Endothelial cell of umbilical vein (primary cell): ENCODE measurements around the gene NPVF.

Experiments used
- CTCF ChIP-seq, 2 donors: IDR thresholded peaks; 1 replicate in 1 of 2; 2 replicates in 1 of 2; pipeline ENCODE4 v1.5.1; 2011; ENCODE audit warnings: low read length in 2 of 2, mild to moderate bottlenecking in 2 of 2, moderate library complexity in 2 of 2, control low read depth in 1 of 2, inconsistent platforms in 1 of 2, low read depth in 1 of 2; ENCODE audit not compliant: insufficient read depth in 1 of 2; ENCODE audit errors: extremely low read depth in 1 of 2
- EZH2 ChIP-seq: IDR thresholded peaks from 2 replicates; pipeline ENCODE4 v1.6.1; 2012; ENCODE audit warnings: borderline replicate concordance, low read depth, mild to moderate bottlenecking, moderate library complexity, low read length, inconsistent platforms; ENCODE audit not compliant: severe bottlenecking
- FOS ChIP-seq: IDR thresholded peaks from 2 replicates; pipeline ENCODE4 v1.6.1; 2011; ENCODE audit warnings: mild to moderate bottlenecking, low read length, moderate library complexity, borderline replicate concordance; ENCODE audit not compliant: insufficient read depth
- GATA2 ChIP-seq: IDR thresholded peaks from 2 replicates; pipeline ENCODE4 v1.7.0; 2011; ENCODE audit warnings: low read depth, mild to moderate bottlenecking, moderate library complexity, mixed read lengths, low read length; ENCODE audit not compliant: insufficient read length, insufficient read depth
- POLR2A ChIP-seq: IDR thresholded peaks from 2 replicates; pipeline ENCODE4 v1.6.1; 2012; ENCODE audit warnings: low read depth, mild to moderate bottlenecking, control low read depth, low read length
- POLR2AphosphoS5 ChIP-seq: IDR thresholded peaks from 2 replicates; pipeline ENCODE4 v1.6.1; 2012; ENCODE audit warnings: low read depth, mild to moderate bottlenecking, control low read depth, low read length, moderate library complexity; ENCODE audit not compliant: insufficient read depth
- TF ChIP-seq, protein P1 (sequence below): IDR thresholded peaks from 2 replicates; pipeline ENCODE4 v1.6.1; 2011; ENCODE audit not compliant: insufficient read depth, insufficient read length

GRCh38 chr7:25180946-25181345 lies 47.3 kb downstream of the NPVF start:
- TF ChIP-seq CTCF (IDR thresholded peaks at IDR 0.05; ENCODE audit: extremely low read depth in 1 of 2, insufficient read depth in 1 of 2, low read depth in 1 of 2, low read length in 2 of 2) (no peak), POLR2A (no peak), EZH2 (no peak), POLR2AphosphoS5 (no peak), FOS (no peak), GATA2 (no peak)
- TF ChIP-seq, protein P1, sequence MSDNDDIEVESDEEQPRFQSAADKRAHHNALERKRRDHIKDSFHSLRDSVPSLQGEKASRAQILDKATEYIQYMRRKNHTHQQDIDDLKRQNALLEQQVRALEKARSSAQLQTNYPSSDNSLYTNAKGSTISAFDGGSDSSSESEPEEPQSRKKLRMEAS, result no peak
